GM23338 (cell line): ENCODE data around the gene SLCO4A1. TPM values are rescaled to one million over a fixed set of nuclear protein-coding genes. Genes with fewer than 3 reads are reported as not detected.

Experiments used
- EZH2 ChIP-seq: fragments of 200-600 bp; sonication (generic); IDR thresholded peaks from one replicate; pipeline ENCODE4 v1.8.0; 2017; ENCODE audit warnings: antibody characterized with exemption, mild to moderate bottlenecking, low read depth; ENCODE audit not compliant: unreplicated experiment
- NANOG ChIP-seq: IDR thresholded peaks from 2 replicates; pipeline ENCODE4 v1.6.1; 2016; ENCODE audit warnings: antibody characterized with exemption, borderline replicate concordance
- POLR2AphosphoS5 ChIP-seq: IDR thresholded peaks from 2 replicates; pipeline ENCODE4 v1.6.1; 2016; ENCODE audit warnings: antibody characterized with exemption, low read depth
- STAT1 ChIP-seq: IDR thresholded peaks from one replicate; pipeline ENCODE4 v1.6.1; 2016; ENCODE audit warnings: antibody characterized with exemption; ENCODE audit not compliant: unreplicated experiment
- ZNF114 ChIP-seq: fragments of 250-450 bp; sonication (Bioruptor Pico); IDR thresholded peaks from 2 replicates; pipeline ENCODE4 v1.5.0; 2020; ENCODE audit warnings: mild to moderate bottlenecking, moderate library complexity
- polyA plus RNA-seq: library from polyadenylated mRNA; unstranded; fragments of >200 nt; fragmentation: Nextera tagmentation; extraction: Ambion mirVana; gene quantifications from 2 replicates; pipeline ENCODE4 v1.2.1, GENCODE V29; 2016
- total RNA-seq: library from RNA; depleted of rRNA; stranded (reverse); fragments of >200 nt; shearing (Covaris generic); gene quantifications from 2 replicates; pipeline ENCODE4 v1.2.3, GENCODE V29; 2014
- TF ChIP-seq, protein P1 (sequence below): fragments of 250-450 bp; sonication (Bioruptor Pico); IDR thresholded peaks from 2 replicates; pipeline ENCODE4 v1.5.0; 2020; ENCODE audit warnings: mild to moderate bottlenecking, moderate library complexity
- TF ChIP-seq, protein P2 (sequence below), 2 experiments: fragments of 200-600 bp in 1 of 2; sonication (generic) in 1 of 2; conservative IDR thresholded peaks; 2 replicates each; pipeline versions ENCODE4 v1.5.1 to v1.6.1; 2016 to 2017; ENCODE audit warnings: antibody characterized with exemption in 2 of 2, low read depth in 2 of 2, mild to moderate bottlenecking in 2 of 2, moderate library complexity in 1 of 2
- TF ChIP-seq, protein P3 (sequence below): IDR thresholded peaks from one replicate; pipeline ENCODE4 v1.6.1; 2018; ENCODE audit warnings: antibody characterized with exemption; ENCODE audit not compliant: unreplicated experiment

Gene SLCO4A1
- total and polyA plus RNA-seq, 2 experiments from 2014 or later: 28.5 to 41.6 TPM

DNA sequence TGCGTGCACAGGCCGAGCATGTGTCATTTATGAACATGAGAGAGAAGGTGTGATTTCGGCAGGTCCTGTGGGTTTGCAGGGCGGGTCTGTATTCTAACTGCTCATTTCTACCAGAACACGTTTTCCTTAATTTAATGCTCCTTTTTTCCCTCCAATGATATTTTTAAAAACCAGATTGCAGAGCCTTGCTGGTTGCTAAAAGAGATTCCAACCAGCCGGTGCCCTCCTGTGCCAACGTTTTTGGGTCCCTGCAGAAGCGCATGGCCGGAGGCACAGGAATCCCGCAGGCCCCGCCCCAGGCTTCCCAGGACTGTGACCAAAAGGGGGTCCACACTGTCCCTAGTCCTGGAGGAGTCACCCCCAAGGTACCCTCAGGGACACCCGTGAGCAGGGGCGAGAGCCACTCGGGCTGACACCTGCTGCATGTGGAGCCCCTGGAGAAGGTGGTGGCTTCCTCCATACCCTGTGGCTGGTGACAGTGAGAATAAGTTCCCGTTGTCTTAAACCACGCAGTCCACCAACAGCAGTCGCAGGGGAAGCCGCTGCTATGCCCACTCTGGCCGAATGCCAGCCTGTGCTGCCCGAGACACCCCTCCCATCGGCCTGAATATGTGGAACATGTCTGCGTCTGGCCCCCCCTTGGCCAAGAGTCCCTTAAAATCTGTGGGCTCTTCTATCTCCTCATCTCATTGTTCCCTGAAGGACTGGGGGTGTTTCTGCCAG, 50.7 kb downstream of the SLCO4A1 start (continued):
- TF ChIP-seq, protein P1, sequence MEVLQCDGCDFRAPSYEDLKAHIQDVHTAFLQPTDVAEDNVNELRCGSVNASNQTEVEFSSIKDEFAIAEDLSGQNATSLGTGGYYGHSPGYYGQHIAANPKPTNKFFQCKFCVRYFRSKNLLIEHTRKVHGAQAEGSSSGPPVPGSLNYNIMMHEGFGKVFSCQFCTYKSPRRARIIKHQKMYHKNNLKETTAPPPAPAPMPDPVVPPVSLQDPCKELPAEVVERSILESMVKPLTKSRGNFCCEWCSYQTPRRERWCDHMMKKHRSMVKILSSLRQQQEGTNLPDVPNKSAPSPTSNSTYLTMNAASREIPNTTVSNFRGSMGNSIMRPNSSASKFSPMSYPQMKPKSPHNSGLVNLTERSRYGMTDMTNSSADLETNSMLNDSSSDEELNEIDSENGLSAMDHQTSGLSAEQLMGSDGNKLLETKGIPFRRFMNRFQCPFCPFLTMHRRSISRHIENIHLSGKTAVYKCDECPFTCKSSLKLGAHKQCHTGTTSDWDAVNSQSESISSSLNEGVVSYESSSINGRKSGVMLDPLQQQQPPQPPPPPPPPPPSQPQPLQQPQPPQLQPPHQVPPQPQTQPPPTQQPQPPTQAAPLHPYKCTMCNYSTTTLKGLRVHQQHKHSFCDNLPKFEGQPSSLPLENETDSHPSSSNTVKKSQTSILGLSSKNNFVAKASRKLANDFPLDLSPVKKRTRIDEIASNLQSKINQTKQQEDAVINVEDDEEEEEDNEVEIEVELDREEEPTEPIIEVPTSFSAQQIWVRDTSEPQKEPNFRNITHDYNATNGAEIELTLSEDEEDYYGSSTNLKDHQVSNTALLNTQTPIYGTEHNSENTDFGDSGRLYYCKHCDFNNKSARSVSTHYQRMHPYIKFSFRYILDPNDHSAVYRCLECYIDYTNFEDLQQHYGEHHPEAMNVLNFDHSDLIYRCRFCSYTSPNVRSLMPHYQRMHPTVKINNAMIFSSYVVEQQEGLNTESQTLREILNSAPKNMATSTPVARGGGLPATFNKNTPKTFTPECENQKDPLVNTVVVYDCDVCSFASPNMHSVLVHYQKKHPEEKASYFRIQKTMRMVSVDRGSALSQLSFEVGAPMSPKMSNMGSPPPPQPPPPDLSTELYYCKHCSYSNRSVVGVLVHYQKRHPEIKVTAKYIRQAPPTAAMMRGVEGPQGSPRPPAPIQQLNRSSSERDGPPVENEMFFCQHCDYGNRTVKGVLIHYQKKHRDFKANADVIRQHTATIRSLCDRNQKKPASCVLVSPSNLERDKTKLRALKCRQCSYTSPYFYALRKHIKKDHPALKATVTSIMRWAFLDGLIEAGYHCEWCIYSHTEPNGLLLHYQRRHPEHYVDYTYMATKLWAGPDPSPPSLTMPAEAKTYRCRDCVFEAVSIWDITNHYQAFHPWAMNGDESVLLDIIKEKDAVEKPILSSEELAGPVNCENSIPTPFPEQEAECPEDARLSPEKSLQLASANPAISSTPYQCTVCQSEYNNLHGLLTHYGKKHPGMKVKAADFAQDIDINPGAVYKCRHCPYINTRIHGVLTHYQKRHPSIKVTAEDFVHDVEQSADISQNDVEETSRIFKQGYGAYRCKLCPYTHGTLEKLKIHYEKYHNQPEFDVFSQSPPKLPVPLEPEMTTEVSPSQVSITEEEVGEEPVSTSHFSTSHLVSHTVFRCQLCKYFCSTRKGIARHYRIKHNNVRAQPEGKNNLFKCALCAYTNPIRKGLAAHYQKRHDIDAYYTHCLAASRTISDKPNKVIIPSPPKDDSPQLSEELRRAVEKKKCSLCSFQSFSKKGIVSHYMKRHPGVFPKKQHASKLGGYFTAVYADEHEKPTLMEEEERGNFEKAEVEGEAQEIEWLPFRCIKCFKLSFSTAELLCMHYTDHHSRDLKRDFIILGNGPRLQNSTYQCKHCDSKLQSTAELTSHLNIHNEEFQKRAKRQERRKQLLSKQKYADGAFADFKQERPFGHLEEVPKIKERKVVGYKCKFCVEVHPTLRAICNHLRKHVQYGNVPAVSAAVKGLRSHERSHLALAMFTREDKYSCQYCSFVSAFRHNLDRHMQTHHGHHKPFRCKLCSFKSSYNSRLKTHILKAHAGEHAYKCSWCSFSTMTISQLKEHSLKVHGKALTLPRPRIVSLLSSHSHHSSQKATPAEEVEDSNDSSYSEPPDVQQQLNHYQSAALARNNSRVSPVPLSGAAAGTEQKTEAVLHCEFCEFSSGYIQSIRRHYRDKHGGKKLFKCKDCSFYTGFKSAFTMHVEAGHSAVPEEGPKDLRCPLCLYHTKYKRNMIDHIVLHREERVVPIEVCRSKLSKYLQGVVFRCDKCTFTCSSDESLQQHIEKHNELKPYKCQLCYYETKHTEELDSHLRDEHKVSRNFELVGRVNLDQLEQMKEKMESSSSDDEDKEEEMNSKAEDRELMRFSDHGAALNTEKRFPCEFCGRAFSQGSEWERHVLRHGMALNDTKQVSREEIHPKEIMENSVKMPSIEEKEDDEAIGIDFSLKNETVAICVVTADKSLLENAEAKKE (CRISPR knock-in tag): no peak
- TF ChIP-seq NANOG: no peak
- TF ChIP-seq POLR2AphosphoS5: no peak
- TF ChIP-seq, protein P2, sequence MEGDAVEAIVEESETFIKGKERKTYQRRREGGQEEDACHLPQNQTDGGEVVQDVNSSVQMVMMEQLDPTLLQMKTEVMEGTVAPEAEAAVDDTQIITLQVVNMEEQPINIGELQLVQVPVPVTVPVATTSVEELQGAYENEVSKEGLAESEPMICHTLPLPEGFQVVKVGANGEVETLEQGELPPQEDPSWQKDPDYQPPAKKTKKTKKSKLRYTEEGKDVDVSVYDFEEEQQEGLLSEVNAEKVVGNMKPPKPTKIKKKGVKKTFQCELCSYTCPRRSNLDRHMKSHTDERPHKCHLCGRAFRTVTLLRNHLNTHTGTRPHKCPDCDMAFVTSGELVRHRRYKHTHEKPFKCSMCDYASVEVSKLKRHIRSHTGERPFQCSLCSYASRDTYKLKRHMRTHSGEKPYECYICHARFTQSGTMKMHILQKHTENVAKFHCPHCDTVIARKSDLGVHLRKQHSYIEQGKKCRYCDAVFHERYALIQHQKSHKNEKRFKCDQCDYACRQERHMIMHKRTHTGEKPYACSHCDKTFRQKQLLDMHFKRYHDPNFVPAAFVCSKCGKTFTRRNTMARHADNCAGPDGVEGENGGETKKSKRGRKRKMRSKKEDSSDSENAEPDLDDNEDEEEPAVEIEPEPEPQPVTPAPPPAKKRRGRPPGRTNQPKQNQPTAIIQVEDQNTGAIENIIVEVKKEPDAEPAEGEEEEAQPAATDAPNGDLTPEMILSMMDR (conservative IDR thresholded peaks at IDR 0.05; ENCODE audit: low read depth in 2 of 2): no peak
- no peak for TF ChIP-seq ZNF114 (CRISPR knock-in tag)
- no peak for TF ChIP-seq EZH2
- TF ChIP-seq, protein P3, sequence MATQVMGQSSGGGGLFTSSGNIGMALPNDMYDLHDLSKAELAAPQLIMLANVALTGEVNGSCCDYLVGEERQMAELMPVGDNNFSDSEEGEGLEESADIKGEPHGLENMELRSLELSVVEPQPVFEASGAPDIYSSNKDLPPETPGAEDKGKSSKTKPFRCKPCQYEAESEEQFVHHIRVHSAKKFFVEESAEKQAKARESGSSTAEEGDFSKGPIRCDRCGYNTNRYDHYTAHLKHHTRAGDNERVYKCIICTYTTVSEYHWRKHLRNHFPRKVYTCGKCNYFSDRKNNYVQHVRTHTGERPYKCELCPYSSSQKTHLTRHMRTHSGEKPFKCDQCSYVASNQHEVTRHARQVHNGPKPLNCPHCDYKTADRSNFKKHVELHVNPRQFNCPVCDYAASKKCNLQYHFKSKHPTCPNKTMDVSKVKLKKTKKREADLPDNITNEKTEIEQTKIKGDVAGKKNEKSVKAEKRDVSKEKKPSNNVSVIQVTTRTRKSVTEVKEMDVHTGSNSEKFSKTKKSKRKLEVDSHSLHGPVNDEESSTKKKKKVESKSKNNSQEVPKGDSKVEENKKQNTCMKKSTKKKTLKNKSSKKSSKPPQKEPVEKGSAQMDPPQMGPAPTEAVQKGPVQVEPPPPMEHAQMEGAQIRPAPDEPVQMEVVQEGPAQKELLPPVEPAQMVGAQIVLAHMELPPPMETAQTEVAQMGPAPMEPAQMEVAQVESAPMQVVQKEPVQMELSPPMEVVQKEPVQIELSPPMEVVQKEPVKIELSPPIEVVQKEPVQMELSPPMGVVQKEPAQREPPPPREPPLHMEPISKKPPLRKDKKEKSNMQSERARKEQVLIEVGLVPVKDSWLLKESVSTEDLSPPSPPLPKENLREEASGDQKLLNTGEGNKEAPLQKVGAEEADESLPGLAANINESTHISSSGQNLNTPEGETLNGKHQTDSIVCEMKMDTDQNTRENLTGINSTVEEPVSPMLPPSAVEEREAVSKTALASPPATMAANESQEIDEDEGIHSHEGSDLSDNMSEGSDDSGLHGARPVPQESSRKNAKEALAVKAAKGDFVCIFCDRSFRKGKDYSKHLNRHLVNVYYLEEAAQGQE: no peak
- TF ChIP-seq STAT1: no peak
